Measurements from ENCODE around the gene ARAP1.

Gene ARAP1

GRCh38 chr11:72775288-72776110 is 23.3 kb upstream of the ARAP1 start:
- TF ChIP-seq CTCF (IDR thresholded peaks at IDR 0.05; ENCODE audit: control insufficient read depth, insufficient read depth, low read depth, low read length, missing control alignments): no peak
- no peak overlapping the region for H3K4me3 ChIP-seq (ENCODE audit: control insufficient read depth, low read depth, low read length)
- DNase-seq (ENCODE audit: low read depth): no peak

GRCh38 chr11:72774499-72774898 is 22.3 kb upstream of the ARAP1 start:
- no peak for DNase-seq (ENCODE audit: low read depth)
- no peak overlapping the region for H3K4me3 ChIP-seq (ENCODE audit: control insufficient read depth, low read depth, low read length)
- no peak for TF ChIP-seq CTCF (IDR thresholded peaks at IDR 0.05; ENCODE audit: control insufficient read depth, insufficient read depth, low read depth, low read length, missing control alignments)

GRCh38 chr11:72773696-72774095 is 21.5 kb upstream of the ARAP1 start:
- no peak overlapping the region for H3K4me3 ChIP-seq (ENCODE audit: control insufficient read depth, low read depth, low read length)
- TF ChIP-seq CTCF (IDR thresholded peaks at IDR 0.05; ENCODE audit: control insufficient read depth, insufficient read depth, low read depth, low read length, missing control alignments): no peak
- no peak for DNase-seq (ENCODE audit: low read depth)

- no peak for TF ChIP-seq CTCF (IDR thresholded peaks at IDR 0.05; ENCODE audit: control insufficient read depth, insufficient read depth, low read depth, low read length, missing control alignments)
- H3K4me3 ChIP-seq (ENCODE audit: control insufficient read depth, low read depth, low read length): no peak overlapping the region
- peak; percentile 55 for DNase-seq (ENCODE audit: low read depth)
These were observed 21.1 kb upstream of the ARAP1 start for GRCh38 chr11:72773291-72773690.

- no peak for TF ChIP-seq CTCF (IDR thresholded peaks at IDR 0.05; ENCODE audit: control insufficient read depth, insufficient read depth, low read depth, low read length, missing control alignments)
- no peak overlapping the region for H3K4me3 ChIP-seq (ENCODE audit: control insufficient read depth, low read depth, low read length)
- no peak for DNase-seq (ENCODE audit: low read depth)
These were observed 19.9 kb upstream of the ARAP1 start for GRCh38 chr11:72772059-72772458.

- H3K4me3 ChIP-seq (ENCODE audit: control insufficient read depth, low read depth, low read length): no peak overlapping the region
- no peak for DNase-seq (ENCODE audit: low read depth)
- TF ChIP-seq CTCF (IDR thresholded peaks at IDR 0.05; ENCODE audit: control insufficient read depth, insufficient read depth, low read depth, low read length, missing control alignments): no peak
These were observed 19.3 kb upstream of the ARAP1 start for GRCh38 chr11:72771507-72771906.
